Glomerular visceral epithelial cell (primary cell): Measurements from ENCODE around the gene CKM.
A peak's percentile ranks its signal among the peaks of the same experiment; 100 is the strongest.
"Not testable (repeated sequence)": the region's sequence is repeated elsewhere in the genome, so short reads cannot be mapped to it uniquely, and the experiment has no call there.

Experiments used
- DNase-seq: peaks from one replicate; pipeline ENCODE4 v3.0.0-alpha.2; 2016; ENCODE audit errors: extremely low spot score

The CKM gene

GRCh38 chr19:45349126-45349415 lies 26.4 kb upstream of the CKM start:
- DNase-seq = no peak

DNA sequence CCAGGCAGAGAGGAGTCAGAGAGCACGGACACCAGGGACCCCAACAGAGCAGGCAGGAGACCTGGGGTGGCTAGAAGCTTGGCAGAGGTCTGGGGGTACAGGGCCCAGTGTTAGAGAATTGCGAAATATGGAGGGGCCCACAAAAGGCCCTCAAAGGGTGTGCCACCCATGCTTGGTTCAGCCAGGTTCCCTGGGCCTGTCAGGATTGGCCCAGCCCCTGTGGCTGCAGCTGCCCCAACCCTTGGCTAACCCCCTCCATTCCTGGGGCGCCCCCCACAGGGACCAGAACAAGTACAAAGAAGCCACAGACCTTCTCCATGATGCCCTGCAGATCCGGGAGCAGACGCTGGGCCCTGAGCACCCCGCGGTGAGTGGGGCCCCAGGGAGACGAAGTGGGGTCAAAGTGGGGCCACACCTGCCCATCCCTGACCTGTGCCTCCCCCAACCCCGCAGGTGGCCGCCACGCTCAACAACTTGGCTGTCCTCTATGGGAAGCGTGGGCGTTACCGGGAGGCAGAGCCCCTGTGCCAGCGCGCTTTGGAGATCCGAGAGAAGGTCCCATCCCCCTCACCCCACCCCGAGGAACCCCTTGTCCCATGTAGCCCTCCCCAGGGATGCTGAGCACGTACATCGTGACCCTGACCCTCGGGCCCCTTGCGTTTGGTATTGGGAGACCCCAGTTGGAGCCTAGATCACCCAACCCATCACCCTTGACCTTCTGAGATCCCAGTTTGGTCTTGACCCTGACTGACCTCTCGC lies 25.9 kb upstream of the CKM start:
- no peak for DNase-seq

DNA sequence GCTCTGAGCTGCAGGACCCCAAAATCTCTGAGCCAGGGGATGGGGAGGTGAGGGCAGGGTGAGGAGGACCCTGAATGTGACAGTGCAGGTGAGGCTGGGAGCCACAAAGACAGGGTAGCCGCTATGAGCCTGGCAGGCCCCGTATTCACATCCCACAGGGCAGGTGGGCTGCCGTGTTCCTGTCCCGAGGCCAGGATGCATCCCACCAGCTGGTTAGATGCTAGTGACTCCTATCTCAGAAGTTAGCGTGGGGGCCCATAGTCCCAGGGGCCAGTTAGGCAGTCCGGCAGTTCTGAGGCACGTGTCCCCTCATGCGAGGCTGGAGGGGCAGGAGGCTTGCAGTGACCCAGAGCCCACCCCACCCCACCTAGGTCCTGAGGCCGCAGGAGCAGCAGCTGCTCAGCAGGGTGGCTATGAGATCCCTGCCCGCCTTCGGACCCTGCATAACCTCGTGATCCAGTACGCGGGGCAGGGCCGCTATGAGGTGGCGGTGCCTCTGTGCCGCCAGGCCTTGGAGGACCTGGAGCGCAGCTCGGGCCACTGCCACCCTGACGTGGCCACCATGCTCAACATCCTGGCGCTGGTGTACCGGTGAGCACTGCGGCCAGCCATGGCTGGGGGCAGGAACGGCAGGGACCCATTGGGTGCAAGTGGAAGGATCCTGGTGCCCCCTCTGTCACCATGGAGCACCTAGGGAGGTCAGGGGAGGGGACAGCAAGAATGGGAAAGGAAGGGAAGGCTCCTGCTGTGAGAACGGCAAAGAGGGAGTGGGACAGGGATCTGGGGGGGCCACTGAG lies 25.1 kb upstream of the CKM start:
- no peak for DNase-seq

DNA sequence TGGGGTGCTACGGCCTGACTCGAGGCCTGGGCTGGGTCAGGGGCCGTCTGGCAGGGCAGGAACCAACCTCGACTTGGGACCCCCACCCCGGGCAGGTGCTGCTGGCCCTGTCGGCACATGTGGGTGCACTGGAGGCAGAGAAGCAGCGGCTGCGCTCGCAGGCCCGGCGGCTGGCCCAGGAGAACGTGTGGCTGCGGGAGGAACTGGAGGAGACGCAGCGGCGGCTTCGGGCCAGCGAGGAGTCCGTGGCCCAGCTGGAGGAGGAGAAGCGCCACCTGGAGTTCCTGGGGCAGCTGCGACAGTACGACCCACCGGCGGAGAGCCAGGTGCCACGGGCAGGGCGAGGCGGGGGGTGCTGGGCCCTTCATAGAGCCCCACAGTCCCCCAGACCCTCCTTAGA lies 23.8 kb upstream of the CKM start:
- no peak for DNase-seq

DNA sequence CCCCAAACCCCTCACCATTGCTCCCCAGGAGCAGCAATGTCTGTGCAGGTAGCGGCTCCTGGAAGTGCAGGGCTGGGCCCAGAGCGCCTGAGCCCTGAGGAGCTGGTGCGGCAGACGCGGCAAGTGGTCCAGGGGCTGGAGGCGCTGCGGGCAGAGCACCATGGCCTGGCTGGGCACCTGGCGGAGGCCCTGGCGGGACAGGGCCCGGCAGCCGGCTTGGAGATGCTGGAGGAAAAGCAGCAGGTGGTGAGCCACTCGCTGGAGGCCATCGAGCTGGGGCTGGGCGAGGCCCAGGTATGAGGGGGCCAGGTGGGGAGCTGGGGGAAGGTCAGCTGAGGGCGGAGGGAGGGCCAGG lies 22.8 kb upstream of the CKM start:
- DNase-seq = no peak

- DNase-seq = no peak
These were observed 22.2 kb upstream of the CKM start for GRCh38 chr19:45344621-45345505.

DNA sequence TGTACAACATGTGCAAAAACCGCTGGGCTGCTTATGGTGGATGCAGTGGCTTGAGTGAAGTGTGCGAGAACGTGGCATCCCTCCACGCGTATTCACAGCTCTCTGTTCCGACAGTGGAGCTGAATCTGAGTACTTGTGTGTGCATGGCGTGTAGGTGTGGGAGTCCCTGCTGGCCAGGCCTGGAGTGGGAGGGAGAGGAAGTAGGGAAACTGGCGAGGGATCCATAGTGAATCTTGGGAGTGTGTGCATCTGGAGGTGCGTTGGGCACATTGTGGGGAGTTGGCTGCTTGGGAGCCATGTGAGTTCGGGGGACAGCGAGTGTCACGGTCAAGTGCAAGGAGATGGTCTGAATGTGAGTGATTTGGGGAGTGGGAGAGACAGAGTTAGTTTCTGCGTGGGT lies 20.2 kb upstream of the CKM start:
- DNase-seq = no peak

GRCh38 chr19:45340899-45341453 lies 18.3 kb upstream of the CKM start:
- no peak for DNase-seq

GRCh38 chr19:45340232-45340898 lies 17.7 kb upstream of the CKM start, which contains the start of gene KLC3:
TSS of gene KLC3 (plus strand) at chr19:45340750. CDS start at chr19:45345542, 4,792 bp downstream.
- peak; percentile 49 for DNase-seq

GRCh38 chr19:45339629-45340028 lies 17.0 kb upstream of the CKM start:
- DNase-seq = no peak

DNA sequence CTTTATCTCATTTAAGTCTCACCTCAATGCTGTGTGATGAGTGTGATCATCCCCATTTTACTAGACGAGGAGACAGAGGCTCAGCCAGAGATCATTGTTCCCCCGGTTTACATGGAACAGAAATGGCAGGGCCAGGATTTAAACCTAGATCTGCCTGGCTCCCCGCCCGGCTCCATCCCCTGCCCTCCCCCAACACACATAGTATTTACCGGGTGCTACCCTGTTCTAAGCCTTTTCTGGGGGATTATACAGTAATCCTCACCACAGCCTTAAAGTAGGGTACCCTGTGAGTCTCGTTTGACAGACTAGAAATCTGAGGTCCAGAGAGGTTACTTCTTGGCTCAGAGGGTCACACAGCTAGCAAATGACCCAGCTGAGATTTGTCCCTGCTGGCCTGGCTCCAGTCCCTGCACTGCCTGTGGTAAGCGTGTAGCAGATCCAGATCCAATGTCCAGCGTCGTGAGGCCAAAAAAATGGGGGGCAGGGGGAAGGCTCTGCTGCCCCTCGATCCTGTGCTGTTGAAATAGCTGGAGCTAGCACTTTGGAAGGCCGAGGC lies 14.1 kb upstream of the CKM start:
- DNase-seq = no peak

DNA sequence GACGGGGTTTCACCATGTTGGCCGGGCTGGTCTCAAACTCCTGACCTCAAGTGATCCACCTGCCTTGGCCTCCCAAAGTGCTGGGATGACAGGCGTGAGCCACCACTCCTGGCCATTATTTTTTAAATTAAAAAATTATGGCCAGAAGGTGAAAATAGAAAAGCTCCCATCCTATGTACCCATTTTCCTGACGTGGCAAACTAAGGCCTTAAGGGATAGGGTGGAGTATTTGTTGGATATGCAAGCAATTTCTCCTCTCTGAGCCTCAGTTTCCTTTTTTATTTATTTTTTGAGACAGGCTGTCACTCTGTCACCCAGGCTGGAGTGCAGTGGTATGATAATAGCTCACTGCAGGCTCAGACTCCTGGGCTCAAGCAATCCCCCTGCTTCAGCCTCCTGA lies 12.2 kb upstream of the CKM start:
- not testable (repeated sequence) for DNase-seq

DNA sequence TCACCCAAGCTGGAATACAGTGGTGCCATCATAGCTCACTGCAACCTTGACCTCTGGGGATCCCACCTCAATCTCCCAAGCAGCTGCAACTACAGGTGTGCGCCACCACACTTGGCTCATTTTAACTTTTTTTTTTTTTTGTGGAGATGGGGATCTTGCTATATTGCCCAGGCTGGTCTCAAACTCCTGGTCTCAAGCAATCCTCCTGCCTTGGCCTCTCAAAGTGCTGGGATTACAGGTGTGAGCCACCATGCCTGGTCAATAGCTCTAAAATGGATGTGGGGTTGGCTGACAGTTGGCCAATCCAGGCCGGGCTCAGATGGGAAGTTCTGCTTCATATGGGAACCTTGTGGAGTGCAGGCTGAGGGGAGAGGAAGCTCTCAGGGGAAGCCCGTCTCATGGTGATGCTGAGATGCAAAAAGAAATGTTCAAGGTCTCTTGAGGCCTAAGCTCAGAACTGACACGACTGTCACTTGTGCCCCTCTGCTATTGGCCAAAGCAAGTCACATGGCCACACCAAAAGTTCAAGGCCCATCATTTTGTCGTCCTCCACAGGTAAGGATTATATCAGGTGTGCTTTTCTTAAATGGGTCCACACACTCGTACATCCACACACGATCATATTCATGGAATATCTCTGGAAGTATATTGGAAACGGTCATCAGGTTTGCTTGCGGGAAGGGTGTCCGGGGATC lies 11.1 kb upstream of the CKM start:
- no peak for DNase-seq

- no peak for DNase-seq
These were observed 8.7 kb upstream of the CKM start for GRCh38 chr19:45331411-45331810.

- no peak for DNase-seq
These were observed 4.9 kb upstream of the CKM start for GRCh38 chr19:45327404-45328143.

DNA sequence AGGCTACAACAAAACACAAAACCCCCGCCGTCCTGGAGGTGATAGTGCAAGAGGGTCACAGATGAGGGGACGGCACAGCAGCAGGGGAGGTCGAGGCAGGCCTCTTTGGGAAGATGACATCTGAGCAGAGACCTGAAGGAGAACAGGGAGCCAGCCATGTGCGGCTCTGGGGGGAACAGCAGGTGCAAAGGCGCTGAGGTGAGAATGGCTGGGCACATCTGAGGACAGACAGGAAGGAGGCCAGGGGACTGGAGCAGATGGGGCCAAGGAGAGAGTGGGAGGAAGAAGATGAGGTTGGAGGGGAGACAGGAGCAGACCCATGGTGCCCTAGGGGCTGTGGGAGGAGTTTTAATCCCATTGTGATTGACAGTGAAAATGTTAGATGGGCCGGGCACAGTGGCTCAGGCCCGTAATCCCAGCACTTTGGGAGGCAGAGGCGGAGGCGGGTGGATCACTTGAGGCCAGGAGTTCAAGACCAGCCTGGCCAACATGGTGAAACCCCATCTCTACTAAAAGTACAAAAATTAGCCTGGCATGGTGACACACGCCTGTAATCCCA lies 1.8 kb upstream of the CKM start:
- DNase-seq = no peak

DNA sequence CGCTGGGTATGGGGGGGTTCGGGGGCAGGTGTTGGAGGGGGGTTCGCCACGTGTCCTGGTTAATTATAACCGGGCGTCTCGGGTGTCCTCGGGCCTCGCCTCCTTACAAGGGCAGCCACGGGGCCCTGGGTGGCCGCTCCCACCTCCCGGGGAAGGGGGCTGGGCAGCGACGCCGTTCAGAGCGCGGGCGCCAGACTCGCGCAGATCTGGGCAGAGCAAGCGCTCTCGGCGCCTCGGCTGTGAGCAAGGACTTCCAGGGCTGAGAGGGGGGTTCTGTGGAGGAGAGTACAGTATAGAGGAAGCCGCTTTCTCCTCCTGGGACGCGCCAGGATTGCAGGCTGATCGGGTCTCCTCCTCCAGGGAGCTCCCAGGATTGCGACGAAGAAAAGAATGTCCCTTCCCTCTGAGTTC lies 1.0 kb upstream of the CKM start:
- no peak for DNase-seq

DNA sequence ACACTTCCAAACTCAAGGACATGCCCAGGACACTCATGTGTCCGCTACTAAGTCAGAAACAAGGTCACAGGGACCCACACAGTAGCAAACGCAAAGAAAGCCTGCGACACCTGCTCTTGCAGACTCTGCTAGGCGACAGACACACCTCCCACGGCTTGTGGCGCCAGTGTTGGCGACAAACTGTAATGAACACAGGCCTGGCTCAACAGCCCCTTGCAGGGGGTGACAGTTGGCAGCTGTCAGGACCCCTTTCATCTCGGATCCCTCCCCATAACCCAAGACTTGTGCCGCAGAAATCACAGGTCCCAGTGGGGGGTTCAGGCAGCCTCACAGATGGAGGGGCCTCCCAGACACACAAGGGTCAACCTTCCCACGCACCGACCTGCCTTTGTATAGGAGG lies 364 bp downstream of the CKM start:
- no peak for DNase-seq

- DNase-seq = no peak
These were observed 827 bp downstream of the CKM start for GRCh38 chr19:45321848-45322247.
